GM19351 (cell line): ENCODE results near the gene HPN.
A peak's percentile ranks its signal among the peaks of the same experiment; 100 is the strongest.

Experiments
- ATAC-seq: cut with Tn5 transposase; IDR thresholded peaks from one replicate; pipeline ENCODE4 v1.9.1; 2021; ENCODE audit warnings: mild to moderate bottlenecking, moderate library complexity; ENCODE audit not compliant: unreplicated experiment

HPN gene

DNA sequence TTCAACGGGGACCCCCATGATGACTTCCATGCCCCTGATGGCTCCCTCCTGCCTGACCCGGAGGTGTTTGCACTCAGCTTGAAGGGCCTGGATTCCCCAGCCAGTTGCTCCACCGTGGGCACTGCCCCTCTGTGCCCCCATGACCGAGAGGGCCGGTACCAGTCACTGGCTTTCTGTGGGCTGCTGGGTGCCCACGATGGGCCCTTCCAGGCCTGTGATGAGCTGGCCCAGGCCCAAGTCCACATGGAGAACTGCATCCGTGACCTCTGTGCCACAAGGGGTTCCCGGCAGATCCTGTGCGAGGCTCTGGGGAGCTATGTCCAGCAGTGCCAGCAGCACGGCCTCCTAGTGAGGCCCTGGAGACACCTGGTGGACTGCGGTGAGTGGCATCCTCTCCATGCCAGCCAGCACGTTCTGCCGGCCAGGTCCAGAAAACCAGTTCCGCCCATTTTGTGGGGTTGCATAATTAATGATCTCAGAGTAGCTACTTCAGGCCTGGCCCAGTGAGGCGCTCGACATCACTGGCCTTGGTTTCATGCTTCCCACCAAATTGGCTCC is 39.2 kb downstream of the HPN start:
- no peak for ATAC-seq

DNA sequence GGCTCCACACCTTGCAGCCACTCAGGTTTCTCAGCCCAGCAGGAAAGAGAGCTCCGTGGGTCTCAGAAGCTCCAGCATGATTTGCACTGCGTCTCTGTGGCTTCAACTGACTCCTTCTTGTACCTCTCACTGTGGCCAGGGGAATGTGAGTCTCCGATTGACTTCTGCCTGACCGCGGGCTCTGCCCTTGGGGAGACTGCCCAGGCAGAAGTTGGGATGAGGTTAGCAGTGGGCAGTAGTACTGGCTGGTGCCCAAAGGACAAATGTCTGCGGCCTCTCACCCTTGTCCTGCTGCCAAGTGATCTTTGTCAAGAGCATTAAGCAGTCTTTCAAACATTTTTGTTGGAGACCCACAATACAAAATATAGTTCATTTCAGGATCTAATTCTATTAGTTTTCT is 39.7 kb downstream of the HPN start:
- no peak for ATAC-seq

DNA sequence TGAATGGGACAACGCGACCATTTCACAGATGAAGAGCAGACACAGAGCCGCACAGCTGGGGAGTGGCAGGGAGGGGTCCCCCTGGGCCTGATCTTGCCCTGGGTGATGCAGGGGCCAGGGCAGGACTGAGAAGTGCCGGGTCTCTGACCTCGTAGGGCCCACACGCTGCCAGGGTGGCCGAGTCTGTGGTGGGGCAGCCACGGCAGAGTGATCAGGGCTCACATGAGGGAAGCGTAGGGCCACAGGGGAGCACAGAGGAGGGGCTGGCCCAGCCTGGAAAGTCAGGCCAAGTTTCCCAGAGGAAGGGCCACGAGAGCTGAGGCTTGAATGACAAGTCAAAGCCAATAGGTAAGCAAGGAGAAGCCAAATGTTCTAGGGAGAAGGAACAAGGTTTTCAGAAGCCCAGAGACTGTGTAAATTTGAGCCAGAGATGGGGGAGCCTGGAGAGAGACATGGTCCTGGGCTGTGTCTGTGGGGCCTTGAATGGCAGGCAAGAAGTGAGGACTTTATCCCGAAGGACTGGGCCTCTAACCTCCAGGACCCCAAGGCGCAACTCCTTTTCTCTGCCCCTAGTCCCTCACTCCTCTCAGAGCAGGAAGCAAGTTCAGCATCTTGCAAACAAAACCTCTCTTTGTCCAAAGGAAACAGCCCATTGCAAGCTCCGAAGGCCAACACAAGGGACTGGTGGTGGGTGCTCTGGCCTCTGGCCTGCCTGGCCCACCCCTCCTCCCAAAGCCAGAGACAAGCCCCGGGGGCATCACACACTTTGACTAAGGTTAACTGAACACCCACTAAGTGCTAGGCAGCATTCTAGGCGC is 42.4 kb downstream of the HPN start:
- no peak for ATAC-seq

DNA sequence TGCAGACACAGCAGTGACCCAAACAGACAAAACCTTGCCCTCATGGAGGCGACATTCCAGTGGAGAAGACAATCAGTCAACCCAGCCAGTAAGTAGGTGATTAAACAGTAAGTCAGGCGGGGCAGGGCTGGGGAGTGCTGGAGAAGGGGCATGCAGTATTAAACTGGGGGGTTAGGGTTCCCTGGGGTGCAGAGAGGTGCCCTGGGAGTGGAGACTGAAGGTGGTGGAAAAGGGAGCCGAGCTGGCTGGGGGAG is 42.9 kb downstream of the HPN start:
- ATAC-seq: no peak

DNA sequence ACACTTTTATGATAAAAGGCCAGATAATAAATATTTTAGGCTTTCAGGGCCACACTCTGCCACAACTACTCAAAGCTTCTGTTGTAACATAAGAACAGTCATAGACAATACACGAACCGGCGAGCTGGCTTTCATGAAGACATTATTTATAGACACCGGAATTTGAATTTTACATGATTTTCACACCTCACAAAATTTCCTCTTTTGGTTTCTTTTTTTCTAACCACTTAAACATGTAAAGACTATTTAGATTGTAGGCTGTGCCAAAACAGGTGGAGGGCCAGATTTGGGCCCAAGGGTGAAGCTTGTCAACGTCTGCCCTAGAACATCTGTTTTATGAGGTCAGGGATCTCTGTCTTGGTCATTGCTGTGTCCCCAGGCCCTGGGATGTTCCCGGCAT is 44.4 kb downstream of the HPN start:
- ATAC-seq: peak; percentile 62

DNA sequence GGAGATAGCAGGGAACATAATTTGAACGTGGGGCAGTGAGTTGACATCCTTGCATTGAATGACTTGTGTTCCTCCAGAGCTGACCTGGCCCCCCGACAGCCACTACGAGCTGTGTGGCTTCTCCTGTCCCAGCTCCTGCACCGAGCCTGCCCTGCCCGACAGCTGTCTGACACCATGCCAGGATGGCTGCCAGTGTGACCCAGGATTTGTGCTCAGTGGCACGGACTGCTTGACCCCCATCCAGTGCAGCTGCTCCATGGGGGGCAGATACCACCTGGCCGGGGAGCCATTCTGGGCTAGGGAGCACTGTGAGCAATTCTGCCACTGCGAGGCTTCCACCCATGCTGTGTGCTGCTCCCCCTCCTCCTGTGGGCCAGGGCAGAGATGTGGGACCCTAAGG is 44.9 kb downstream of the HPN start:
- ATAC-seq: no peak

DNA sequence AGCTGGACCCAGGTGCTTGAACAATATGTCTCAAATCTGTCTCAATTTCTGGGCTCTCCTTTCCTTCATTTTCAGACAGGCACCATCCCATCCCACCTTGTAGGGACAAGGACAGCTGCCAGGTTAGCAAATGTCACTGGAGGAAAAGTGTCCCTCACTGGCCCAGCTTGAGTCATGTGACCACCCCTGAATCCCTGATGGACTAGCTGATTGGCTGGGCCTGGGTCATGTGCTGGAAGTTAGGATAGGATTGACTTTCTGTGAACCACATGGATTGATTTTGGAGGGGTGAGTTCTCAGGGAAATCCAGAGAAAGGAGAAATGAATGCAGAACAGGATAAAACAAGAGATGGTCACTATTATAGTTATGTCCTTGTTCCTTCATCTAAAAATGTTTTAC is 45.9 kb downstream of the HPN start:
- no peak for ATAC-seq

DNA sequence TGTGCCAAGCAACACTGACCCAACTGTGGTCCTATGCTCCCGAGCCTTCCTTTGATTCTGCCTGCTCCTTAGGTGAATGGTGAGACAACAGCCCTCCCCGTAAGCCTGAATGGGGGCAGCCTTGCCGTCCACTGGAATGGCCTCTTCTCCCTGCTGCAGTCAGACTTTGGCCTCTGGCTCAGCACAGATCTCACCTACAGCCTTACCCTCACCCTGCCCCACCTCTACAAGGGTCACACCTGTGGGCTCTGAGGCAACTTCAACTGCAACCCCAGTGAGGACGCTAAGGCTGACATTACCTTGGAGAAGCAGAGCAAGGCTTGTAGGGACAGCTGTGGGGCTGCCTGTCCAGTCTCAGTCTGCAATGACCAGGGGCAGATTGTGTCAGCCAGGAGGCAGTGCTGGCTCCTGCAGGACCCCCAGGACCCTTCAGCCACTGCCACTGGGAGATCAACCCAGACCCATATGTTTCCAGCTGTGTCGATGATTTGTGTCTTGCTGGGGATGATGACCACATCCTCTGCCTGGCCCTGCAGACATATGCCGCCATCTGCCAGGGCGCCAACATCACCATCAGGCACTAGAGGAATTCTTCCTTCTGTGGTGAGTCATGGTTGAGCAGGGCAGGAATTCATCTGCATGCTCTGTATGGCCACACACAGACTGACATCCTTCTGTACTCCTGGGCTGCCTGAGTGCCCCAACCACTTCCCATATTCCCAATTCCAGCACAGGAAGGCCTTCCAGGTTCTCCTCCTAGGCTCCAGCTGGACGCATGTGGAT is 46.8 kb downstream of the HPN start:
- ATAC-seq: no peak

DNA sequence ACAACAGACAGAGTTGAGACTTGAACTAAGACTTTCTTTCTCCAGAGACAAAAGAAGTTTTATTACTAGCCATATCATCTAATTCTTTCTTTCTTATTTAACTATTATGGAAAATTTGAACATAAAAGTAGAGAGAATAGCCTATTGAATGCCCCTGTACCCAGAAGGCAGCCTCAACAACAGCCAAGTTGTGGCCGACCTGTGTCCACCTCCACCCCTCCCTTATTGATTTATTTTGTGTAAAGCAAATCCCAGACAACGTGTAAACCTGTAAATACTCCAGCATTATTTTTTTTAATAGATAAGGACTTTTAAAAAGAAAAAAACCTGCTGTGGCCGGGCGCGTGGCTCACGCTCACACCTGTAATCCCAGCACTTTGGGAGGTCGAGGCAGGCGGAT is 48.0 kb downstream of the HPN start:
- ATAC-seq: no peak

DNA sequence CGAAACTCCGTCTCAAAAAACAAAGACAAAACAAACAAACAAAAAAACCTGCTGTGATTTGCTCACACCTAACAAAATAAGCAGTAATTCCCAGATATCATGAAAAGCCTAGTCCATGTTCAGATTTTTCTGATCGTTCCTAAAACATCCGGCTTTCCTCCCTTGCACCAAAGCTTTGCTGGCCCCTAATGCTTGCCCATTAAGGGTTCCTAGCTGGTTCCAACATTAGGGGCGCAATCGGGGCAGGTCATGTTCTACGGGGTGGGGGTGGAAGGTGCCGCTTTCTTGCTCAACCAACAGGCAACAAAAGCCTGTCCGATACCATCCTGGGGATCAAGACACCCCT is 48.6 kb downstream of the HPN start:
- no peak for ATAC-seq

DNA sequence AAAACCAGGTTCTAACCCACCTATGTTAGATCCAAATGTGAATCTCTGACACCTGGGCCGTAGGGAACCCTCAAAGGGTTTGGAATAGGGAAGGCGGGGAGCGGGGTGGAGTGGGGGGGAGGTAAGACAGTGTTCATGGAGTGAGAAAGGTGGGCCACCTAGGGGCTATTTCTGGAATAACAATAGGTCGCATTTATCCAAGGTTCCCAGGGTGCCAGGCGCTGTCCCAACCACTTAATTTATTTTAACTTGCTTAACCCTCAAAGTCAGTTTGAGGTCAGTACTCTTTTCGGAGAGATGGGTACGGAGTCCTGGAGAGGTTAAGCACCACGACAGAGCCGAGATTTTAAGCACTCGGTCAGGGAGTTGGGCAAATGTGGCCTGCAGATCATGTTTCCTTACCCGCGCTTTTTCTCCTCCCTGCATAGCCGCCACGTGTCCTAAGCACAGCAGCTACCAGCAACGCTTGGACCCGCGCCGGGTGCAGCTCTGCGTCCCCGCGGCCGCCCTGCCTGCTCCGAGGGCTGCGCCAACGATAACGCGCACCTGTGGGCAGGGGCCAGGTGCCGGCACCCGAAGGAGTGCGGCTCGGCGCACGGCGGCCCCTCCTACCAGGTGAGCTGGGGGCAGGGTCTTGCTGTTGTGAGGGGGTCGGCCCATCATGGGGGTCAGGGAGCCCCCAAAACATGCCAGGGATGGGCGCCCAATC is 49.1 kb downstream of the HPN start:
- ATAC-seq: no peak

DNA sequence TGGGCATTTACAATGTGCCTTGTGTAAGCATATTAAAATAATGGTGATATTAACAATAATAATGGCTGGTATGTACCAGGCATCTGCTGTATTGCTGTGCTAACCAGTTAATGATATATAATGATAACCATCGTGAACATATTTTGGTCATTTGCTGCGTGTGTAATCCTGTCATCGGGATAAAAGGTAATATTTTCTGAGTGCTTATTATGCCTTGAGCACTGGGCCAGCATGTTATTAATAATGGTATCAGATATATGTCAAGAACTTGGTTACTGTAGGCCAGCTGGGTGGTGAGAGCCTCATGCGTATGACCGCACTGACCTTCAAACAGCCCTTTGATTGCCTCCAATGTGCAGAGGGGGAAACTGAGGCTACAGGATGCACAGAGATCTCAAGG is 51.9 kb downstream of the HPN start:
- ATAC-seq: no peak

DNA sequence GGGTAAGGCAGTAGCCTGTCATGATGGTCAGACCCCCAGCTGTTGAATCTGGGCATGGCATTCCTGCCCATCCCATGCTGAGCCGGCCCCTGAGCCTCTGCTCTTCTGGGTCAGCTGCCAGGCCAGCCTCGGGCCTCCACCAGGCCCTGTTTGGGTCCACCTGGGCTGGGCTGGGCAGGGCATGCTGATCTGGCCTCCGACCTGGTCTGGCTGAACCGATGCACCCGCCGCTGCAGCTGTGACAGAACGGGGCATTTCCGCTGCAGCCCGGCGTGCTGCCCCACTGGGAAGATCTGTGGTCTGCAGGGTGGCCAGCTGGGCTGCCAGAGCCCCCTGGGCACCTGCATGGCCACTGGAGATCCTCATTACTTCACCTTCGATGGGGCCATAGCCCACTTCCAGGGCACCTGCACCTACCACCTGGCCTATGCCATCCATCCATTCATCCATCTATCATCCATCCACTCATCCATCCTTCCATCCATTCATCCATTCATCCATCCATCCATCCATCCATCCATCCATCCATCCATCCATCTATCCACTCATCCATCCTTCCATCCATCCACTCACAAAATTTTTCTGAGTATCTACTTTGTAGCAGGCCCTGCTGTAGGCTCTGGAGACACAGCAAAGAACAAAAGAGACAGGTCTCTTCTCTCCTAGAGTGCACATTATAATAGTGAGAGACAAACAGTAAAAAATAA is 52.6 kb downstream of the HPN start:
- no peak for ATAC-seq

DNA sequence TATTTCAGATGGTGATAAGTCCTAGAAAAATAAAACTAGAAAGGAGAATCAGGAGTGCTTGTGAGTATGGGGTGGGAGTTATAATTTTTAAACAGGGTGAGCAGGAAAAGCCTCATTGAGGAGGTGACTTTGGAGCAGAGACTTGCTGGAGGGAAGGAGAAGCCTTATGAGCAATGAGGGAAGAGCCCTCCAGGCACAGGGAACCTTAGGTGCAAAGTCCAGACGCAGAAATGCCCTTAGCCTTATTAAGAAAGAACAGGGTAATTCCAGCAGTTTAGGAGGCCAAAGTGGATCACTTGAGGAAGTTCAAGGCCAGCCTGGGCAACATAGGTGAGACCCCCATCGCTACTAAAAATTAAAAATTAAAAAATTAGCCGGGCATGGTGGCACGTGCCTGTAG is 53.1 kb downstream of the HPN start:
- ATAC-seq: no peak

DNA sequence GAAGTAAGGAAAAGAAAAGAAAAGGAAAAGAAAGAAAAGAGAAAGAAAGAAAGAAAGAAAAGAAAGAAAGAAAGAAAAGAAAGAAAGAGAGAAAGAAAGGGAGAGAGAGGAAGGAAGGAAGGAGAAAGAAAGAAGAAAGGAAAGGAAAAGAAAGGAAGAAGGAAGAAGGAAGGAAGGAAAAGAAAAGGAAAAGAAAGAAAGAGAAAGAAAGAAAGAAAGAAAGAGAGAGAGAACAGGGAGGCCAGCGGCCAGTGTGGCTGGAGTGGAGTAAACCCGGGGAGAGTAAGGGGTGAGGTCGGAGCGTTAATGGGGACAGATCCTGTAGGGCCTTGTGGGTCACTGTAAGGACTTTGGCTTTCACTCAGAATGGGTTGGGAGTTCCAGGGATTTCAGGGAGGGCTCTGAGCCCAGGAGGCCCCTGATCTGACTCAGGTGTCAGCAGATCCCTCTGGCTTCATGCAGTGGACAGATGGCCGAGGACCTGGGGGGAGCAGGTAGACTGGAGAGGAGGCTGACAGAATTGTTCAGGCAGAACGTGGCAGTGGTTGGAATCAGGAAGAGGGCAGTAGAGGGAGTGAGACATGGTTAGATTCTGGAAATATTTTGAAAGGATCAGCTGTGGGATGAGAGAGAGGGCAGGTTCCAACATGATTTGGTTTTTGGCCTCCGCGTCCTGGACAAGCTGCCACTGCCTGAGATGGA is 54.3 kb downstream of the HPN start:
- no peak for ATAC-seq

DNA sequence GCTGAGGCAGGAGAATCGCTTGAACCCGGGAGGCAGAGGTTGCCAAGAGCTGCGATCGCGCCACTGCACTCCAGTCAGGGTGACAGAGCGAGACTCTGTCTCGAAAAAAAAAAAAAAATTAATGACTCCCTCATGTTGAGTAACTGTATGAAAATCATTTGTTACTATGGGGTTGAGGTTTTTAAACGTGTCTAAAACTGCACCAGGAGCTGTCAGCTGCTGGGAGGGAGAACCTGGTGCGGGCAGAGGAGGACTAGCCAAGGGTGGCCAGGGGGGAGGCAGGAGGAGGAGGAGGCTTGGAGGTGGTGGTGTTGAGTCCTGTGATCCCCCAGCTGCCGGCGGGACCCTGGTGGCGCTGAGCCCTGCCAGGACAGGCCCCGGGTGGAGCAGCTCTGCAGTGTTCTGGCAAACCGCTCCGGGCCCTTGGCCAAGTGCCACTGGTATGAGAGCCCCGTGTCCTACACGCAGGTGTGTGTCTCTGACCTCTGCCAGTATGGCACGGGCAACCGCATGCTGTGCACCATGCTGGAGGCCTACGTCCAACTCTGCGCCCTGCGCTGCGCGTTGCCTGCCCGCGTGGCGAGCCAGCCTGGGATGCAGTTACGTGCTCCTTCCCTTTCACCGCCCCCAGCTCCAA is 57.0 kb downstream of the HPN start:
- ATAC-seq: no peak

DNA sequence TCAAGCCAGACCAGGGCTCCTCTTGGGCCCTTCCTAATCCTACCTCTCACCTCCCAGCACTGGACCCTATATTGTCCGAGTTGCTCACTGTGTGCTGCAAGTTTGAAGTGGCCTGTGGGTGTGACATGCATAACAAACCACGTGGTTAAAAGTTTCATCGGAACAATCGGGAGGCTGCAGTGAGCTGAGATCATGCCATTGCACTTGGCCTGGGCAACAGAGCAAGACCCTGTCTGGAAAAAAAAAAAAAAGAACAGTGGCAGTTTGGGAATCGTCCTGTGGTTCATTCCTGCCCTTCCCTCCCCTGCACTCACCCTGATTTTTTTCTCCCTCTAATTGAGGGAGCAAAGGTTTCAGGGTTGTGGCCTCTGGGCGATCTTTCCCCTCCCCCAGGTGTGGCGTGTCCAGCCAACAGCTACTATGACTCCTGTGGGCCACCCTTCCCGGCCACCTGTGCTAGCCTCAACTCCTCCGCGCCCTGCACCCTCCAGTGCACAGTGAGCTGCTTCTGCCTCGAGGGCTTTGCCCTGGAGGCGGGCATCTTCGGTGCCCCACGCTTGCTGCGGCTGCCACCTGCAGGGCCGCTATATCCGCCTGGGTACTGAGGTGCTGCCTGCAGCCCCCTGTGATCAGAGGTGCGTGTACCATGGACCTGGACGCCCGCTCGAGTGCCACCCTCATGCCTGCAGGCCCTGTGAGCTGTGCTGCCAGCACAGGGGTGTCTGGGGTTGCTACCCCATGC is 57.8 kb downstream of the HPN start:
- ATAC-seq: no peak

DNA sequence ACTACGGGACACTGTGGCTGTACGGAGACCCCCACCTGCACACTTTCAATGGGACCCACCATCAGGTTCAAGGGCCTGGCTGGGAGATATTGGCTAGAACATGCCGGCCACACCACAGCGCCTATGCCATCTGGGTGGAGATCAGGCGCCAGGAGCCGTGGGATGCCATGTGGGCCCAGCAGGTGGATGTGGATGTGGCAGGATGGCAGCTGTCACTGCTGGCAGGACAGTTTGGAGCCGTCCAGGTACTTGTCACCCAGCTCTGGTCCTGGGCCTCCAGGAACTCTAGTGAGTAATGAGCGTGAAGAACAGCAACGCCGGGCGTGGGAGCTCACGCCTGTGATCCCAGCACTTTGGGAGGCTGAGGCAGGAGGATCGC is 58.4 kb downstream of the HPN start:
- ATAC-seq: no peak
